ENCODE data around the gene ZNF497.
A peak's percentile ranks its signal among the peaks of the same experiment; 100 is the strongest.
"Not testable (repeated sequence)": the region's sequence is repeated elsewhere in the genome, so short reads cannot be mapped to it uniquely, and the experiment has no call there.

Gene ZNF497

DNA sequence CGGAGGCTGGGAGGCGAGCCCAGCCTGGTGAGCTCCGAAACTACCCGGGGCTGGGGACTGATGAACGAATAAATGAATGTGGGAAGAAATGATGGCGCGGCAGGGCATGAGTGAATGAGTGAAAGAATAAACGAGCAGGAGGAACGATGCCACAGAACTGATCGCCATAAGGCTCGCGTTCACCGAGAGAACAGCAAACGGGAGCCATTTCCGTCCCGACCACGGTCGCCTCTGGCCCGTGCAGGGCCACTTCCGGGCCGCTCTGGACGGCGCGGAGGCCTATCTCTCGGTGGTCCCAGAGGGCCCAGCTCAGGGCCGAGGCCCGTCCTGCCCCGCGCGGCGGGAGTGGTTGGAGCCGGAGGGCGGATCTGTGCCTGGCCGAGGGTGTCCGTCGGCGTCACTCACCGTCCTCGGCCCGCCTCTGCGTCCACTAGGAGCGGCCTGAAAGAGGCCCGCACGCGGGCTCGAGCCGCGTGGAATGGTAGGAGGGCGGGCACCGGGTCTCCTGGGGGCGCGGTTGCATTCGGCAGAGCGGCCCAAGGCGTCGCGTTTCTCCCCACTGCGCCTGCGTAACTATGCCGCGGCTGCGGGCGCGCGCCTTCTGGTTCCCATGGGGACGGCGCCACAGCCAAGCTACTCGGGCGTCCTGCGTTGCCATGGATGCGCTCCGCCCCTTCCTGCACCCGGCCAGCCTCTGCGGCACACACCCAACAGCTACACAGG, at the start of gene ZNF497:
Gene ZNF497, minus strand, starts transcription at position 480 of the 723 bp plus-strand sequence. CDS start 5,116 bp downstream, outside the sequence.
- DNase-seq (ENCODE audit: low read depth), result peak; percentile 89

DNA sequence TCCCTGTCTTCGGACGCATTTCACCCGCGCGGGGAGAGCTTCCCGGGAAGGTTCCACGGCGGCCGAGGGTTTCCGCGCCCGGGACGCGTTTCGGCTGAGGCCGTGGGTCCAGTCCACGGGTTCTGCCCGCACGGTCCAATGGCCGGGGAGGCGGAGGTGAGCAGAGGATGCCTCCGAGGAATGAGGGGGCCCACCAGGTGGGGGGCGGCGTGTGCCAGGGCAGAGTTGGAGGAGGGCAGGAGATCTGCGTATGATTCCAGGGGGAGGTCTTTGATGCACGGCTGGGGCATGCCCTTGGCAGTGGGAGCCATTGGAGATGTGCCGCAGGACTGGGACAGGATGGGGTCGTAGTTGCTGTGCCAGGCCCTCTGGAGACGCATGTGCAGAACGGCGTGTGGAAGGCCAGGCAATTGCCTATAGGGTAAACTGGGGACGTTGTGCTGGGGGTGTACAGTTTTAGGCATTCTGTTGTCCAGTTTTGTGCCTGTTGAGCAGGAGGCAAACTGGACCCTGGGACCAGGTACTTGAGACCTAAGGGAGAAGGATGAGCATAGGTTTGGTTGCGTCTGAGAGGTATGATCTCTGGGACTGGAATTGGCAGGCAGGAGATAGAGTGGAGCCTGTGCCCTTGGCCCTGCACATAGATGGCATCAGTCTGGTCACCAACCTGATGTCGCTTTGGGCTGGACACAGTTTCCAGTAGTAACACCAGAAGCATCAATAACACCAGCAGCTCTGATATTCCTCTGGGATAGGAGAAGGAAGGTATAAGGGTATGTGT, 46.6 kb upstream of the ZNF497 start:
- DNase-seq (ENCODE audit: low read depth), result no peak

DNA sequence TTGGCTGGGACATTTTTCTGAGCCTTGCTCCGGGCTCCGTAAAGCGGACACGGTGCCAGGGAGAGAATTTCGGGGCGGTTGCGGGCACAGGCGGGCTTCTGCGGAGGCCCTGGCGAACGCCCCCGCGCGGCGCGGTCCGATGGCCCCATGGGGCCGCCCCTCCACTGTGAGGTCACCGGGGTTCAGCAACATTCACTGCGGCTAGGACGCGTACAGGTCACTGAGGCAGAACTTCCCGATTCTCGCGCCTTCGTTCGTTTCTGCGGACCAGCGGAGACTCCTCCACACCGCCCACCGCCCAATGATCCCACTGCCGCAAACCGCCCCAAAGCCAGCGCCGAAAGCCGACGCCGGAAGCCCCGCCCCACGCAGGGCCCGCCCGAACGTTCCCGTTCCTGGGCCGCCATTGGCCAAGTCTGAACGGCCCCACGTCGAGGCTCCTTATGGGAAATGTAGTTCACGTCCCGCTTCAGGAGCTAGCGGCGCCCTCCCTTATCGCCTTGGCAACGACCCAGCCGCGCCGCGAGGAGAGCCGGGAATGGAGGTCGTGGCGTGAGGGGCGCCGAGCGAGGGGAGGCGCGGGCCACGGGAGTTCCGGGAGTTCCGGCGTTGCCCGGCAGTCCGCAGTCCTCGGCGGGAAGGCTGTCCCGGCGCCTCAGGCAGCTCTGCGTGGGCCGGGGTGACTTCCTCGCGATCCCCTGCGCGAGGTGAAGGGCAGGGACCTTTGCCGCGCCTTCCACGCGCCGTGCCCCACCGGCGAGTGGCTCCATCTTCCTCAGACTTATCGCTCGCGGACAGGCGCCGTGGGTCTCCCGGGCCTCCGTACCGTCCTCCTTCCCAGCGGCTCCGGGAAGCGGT, 45.8 kb upstream of the ZNF497 start, which contains the start of gene ZNF584:
Gene ZNF584, plus strand, starts transcription at position 498 of the 858 bp plus-strand sequence. CDS start 499 bp downstream, outside the sequence.
- peak; percentile 91 for DNase-seq (ENCODE audit: low read depth)

DNA sequence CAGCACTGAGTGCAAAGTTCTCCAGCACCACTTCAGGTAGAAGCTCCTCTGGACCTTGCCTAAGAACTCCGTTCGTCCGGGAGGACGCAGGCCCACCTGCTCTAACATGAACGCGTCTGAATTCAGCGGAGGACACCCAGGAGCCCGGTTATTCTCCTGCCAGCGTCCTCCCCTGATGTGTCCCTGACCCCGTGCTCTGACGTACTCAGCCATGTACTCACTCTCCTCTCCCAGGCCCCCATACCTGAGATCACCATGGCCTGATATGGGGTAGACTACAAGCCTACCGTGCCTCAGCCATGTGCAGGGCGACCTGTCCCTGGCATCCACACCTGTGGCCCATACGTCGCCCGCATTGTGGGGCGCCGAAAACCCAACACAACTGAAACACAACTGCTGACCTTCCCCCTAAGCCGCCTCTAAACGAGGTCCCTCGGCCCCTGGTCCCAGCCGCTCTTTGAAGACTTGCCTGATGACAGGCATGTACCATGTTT, 45.2 kb upstream of the ZNF497 start:
- DNase-seq (ENCODE audit: low read depth), result no peak

DNA sequence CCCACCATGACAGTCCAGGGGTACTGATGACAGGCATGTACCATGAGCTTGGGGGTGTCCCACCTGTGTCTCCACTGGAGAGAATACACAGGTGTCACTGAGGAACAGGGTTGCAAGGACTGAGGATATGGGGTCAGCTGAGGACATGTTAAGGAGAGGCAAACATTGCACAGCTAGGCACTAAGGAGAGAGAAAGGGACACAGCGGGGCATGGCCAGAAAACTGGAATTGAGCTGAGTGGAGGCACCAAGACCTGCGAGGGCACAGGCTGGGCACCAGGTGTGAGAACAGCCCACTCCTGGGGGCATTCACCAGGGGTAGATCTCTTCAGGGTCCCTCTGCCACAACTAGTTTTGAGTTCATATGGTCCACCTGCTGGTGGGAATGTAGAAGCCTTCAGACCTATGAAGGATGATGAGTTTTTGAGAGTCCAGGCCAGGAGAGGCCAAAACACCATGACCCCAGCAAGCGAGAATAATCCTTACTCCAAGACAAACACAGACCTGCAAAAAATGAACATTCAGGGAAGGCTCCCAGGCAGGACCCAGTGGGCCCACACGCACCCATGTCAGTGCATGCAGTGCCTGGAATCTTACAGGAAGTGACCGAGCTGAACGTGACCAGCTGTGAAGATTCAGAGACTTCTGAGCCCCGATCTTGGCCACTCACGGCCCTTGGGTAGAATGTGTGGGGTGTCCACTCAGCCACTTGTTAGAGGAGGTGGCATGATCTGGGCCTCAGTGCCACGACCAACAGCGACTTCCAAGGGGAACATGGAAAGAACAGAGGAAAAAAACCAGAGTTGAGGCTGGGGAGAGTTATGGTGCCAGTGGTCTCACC, 44.5 kb upstream of the ZNF497 start:
- DNase-seq (ENCODE audit: low read depth), result no peak

DNA sequence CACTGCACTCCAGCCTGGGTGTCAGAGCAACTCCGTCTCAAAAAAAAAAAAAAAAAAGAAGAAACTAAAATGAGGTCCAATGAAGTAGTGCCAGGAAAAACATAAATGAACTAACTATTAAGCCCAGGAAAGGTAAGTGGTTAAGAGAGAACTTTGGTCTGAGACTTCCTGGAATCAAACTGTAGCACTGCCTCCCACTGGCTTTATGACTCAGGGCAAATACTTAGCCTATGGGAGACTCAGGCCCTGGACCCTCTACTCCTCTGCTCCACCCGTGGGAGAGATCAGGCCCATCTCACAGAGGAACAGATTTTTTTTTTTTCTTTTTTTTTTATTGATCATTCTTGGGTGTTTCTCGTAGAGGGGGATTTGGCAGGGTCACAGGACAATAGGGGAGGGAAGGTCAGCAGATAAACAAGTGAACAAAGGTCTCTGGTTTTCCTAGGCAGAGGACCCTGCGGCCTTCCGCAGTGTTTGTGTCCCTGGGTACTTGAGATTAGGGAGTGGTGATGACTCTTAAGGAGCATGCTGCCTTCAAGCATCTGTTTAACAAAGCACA, 41.4 kb upstream of the ZNF497 start:
- not testable (repeated sequence) for DNase-seq (ENCODE audit: low read depth)

DNA sequence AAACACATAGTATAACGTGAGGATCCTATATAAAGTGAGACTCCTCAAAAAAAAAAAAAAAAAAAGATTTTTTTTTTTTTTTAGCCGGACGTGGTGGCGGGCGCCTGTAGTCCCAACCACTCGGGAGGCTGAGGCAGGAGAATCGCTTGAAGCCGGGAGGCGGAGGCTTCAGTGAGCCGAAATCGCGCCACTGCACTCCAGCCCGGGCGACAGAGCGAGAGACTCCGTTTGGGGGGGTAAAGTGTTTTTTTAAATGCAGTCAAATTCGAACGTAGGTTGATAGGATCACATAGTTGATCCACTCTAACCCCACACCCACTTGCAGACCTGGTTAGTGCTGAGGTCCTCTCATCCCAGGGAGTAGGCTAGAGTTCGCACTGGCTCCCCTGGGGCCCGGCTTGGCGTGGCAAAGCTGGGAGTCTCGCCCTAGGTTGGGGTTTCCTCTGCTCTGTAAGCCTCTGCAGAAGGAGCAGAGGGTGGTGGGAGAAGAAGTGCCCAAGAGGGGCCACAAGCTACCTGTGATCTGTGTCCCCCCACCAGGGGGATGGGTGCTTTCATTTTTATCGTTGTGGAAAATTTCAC, 39.4 kb upstream of the ZNF497 start:
- no peak for DNase-seq (ENCODE audit: low read depth)

DNA sequence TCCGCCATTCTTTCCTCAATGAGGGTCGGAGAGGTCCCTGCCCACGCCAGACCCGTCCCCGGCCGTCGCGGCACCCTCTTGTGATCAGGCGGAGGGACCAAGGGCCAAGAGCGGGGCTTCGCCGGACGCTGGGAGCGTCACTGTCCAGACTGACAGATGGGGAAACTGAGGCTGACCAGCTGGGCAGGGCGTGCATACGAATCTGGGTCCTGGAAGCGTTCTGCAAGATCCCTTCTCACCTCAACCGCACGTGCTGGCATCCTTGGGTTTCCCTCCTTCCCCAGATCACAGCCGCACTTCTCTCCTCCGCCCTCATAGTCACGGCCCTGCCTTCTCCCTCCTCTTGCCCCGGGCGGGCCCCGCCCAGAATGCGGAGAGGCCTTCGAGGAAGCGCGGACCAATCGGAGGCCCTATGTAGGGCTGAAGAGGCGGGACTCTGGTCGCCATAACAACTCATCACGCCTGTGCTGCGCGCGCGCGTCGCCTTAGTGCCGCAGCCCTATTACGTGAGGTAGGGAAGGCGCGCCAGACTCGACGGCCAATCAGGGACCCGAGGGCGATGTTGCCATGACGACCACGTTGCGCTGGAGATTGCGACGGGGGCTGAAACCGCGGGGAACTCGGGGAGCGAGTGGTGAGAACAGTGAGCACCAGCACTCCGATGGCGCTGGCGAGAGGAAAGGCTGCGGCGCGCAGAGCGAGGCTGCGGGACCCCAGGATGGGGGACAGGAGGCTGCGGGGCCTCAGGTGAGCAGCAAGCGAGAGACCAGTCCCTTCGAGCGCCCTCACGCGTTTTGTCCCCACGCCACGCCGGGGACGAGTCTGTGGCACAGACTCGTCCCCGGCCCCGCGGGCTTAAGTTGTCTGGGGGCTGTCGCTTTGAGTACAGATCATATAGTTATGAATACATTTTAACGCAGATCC, 38.6 kb upstream of the ZNF497 start:
- DNase-seq (ENCODE audit: low read depth), result peak; percentile 99

DNA sequence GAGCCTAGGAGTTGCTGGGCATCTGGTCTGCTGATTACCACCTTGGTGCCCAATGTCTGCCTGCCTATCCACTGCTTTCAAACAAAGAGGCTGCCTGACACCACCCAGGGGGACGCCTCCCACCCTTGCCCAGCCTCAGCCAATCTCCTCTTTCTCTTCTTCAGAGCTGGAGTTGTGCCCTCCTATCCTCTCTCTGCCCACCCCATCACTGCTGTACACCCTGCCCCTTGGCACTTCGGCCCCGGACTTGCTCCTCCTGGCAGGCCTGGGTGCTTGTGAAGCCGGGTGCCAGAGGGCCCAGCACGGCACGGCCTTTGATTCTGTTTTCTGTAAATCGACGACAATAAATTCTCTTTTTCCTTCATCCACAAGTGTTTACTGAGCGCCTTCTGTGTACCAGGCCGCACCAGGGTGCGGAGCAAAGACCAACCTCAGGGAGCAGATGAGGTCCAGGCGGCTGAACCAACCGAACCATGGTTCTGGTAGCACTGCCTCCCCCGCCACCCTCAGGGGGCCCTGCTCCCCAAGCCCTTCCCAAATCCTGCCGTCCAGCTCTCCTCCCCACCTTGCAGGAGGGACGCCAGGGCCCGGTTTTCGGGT, 37.9 kb upstream of the ZNF497 start:
- no peak for DNase-seq (ENCODE audit: low read depth)

DNA sequence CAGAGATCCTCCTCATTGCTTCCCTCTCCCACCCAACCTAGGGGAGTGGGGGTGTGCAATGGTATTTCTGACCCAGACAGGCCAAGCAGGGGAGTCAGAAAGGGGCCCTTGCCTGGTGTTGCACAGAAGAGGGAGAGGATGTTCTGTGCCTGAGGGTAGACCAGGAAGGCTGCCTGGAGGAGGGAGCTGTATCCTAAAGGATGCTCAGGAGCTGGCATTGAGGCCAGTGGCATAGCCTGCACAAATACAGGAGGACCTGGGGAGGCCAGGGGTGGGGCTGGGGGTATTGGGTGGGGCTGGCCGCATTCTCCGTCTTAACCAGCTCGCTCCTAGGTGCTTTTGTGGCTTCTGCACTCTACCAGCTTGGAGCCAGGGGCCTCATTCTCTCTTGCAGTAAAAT, 37.4 kb upstream of the ZNF497 start:
- DNase-seq (ENCODE audit: low read depth), result no peak

DNA sequence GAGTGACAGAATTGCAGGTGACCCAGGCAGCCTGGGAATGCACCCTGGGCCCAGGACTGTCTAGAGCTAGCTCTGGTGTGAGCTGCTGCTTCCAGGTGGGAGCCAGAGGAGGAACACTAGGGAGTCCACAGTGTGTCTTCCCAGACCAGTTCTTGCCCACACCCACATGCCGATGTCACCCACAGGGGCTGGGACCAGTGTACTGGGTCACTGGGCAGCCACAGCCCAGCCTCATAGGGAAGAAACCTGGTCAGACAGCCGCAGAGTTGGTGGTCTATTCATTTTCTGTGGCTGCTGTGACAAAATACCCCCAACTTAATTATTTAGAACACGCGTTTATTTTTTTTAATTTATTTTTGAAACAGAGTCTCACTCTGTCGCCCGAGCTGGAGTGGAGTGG, 36.0 kb upstream of the ZNF497 start:
- DNase-seq (ENCODE audit: low read depth), result no peak

DNA sequence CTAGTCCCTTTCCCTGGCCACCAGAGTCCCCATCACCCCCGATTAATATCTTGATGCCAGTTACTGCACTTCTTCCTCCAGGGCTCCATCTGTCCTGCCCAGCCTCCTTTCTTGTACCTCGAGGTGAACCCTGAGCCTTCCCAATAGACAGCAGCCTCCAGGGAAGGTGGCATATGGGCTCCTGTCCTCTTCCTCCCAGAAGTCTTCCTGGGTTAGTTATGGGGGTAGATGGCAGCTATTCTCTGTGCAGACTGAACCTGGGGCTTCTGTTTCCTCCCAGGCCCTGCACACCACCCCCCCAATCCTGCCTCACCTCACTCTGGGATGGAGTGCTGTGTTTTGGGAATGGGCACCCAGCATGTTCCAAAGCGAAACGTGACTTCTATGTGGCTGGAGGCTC, 35.5 kb upstream of the ZNF497 start:
- no peak for DNase-seq (ENCODE audit: low read depth)

DNA sequence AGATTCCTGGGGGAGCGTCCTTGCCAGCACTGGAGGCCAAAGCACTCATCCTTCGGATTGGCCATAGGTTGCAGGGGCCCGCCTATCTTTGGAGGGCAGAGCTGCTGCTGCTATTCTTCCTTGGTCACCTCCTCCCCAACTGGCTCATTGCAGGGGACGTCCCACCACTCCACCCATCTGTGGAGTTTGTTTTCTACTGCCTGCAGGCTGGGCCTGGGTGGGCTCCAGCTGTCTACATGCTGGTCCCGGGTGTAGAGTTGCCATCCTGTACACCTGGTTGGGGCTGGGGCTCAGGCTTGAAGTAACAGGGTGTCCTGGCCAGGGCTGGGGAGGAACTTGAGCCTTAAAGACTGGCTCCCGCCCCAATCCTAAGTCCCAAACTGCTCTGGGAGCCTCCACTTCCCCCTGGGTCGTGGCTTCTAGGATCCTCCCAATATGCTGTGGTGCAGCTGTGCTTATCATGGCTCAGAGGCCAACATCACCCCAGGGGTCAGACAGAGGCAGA, 35.0 kb upstream of the ZNF497 start:
- no peak for DNase-seq (ENCODE audit: low read depth)

DNA sequence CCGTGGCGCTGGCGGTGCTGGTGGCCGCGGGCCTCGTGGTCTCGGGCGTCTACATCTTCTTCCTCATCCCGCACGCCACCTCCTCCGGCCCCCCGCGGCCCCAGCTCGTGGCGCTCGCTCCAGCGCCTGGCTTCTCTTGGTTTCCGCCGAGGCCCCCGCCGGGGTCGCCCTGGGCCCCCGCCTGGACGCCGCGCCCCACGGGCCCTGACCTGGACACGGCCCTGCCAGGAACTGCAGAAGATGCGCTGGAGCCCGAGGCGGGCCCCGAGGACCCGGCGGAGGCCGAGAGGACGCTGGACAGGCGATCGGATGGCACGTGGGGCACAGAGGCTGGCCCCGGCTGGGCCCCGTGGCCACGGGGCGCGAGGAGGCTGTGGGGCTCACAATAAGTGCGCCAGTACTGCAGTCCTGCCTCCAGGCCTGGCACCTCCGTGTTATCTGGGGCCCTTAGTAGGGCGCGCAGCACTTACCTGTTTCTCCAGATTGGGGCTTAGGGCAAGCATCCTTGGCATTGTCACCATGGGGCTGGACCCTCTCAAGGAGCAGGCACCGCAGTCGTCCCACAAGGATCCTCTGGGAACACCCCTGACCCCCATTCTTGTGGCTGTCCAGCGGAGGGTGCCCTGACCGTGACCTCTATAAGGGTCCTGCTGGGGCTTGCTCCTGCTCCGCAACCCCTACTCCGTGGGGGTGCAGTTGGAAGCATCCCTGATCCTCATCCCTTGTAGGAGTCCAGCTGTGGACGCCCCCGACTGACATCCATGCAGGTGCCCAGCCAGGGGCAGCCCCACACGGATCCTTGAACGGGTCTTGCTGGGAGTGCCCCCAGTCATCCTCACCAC, 34.4 kb upstream of the ZNF497 start:
- DNase-seq (ENCODE audit: low read depth), result no peak

DNA sequence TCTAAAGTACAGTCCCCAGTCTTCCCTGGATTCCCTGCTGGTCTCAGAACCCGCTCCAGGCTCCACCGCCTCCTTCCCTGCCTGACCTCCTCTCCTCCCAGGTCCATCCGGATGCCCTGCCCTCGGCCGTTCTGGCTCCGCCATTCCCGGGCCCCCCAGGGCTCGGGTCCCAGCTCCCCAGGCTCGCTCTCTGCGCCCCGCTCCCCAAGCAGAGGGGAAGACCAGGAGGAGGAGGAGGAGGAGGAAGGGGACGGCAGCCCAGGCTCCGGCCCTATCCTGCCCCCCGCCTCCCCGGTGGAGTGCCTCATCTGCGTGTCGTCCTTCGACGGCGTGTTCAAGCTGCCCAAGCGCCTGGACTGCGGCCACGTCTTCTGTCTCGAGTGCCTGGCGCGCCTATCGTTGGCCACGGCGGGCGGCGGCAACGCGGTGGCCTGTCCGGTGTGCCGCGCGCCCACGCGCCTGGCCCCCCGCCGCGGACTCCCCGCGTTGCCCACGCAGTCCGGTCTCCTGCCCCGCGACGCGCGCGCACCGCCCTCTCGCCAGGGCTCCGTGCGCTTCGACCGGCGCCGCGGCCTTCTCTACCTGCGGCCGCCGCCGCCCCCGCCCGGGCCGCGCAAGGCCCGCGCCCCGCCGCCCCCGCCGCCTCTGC, 33.6 kb upstream of the ZNF497 start:
- DNase-seq (ENCODE audit: low read depth), result no peak

DNA sequence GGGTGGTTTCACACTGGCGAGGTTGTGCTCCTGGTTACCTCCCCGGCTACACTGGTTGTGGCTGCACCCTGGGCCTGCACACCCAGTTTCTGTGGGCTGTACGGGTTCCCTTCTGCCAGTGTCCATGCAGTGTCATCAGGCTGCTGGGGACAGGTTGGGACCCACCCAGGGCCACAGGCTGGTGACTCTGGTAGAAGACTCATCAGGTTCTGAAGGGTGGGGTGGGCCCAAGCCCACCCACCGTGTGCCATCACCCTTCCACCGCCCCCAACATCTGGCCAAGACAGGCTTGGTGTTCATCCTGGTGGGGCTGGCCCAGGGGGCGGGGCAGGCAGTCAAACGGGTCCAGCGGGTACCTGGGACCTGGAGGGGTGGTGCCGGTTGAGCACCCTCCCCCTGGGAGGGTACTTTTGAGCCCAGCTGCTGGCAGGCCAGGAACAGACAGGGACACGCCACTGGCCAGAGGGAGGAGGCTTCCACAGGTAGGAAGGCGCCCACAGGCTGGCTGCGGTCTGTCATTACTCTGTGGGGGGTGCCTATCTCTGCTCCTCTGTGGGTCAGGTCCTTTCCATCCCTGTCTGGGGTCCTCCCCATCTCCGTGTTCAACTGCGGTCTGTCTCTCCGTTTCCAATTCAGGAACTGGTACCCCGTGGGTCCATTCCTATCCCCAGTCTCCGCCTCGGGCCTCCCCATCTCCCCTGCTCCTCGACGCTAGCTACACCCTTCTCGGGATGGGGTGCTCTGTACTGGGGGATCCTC, 32.8 kb upstream of the ZNF497 start, which contains the start of gene RNF225:
Gene RNF225, plus strand, starts transcription at position 437 of the 759 bp plus-strand sequence. CDS start 434 bp downstream, outside the sequence.
- DNase-seq (ENCODE audit: low read depth), result no peak

All from T-helper 22 cell (primary cell).